Measurements from ENCODE around the gene PPP1R3G. TPM values are rescaled to one million over a fixed set of nuclear protein-coding genes. Genes with fewer than 3 reads are reported as not detected.

Gene PPP1R3G
- total and polyA plus RNA-seq, 2 of the 4 experiments (the other 2 are of a cell fraction) = 0.10 to 0.18 TPM

DNA sequence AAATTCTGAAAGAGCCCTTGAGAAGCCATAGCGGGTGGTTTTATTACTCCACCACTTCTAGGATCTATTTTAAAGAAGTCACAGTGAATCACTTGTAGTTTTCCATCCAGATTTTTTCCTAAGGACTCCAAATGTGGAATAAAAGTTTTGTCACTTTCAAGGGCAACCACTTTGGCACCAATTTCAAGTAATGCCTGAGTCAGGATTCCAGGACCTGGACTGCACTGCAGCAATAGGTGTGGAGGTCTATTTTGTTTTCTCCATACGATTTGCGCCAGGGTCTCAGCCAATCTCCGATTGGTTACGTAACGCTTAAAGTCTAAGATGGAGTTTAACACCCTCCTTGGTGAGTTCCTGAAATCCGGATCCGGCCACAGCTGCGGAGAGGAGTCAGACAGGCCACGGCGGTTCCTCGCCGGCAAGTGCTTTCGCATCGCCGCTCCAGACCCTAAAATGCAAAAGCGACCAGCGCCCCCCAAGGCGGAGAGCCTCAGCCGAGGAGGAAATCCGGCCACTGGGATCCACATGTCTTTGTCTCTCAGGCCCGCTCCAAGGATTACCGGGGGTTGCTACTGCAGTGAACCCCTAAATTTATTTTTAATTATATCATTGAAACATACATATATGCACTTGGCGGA, 18.6 kb upstream of the PPP1R3G start:
- H3K9me1 ChIP-seq (ENCODE audit: insufficient read depth, low read length) = no peaks in the 10 kb centered on the region
- intact Hi-C loops (cut with micrococcal nuclease) = no loop called here

More for the DNA sequence above, 18.6 kb upstream of the PPP1R3G start:
- no peaks in the 10 kb centered on the region for H3K79me1 ChIP-seq (ENCODE audit: low read depth in 1 of 2, low read length in 2 of 2)
- no peak overlapping the region for H3K18ac ChIP-seq (ENCODE audit: low read depth, low read length)
- ChIA-PET CTCF (no interaction called here), POLR2A (ENCODE audit: unreplicated experiment) (no interaction called here)
- TF ChIP-seq CHD1 (IDR thresholded peaks at IDR 0.05; ENCODE audit: low read depth, low read length) (no peak), MAZ (IDR thresholded peaks at IDR 0.05; ENCODE audit: borderline replicate concordance, low read depth, low read length) (no peak), RAD21 (IDR thresholded peaks at IDR 0.05; ENCODE audit: low read length) (no peak), CEBPB (IDR thresholded peaks at IDR 0.05; ENCODE audit: low read depth, low read length) (no peak), BHLHE40 (IDR thresholded peaks at IDR 0.05; ENCODE audit: low read depth, low read length) (no peak), SMC3 (IDR thresholded peaks at IDR 0.05; ENCODE audit: low read depth, low read length) (no peak), POLR2A (IDR thresholded peaks at IDR 0.05; ENCODE audit: low read depth, low read length) (no peak), MAFK (IDR thresholded peaks at IDR 0.05; ENCODE audit: low read depth, low read length) (no peak), MXI1 (IDR thresholded peaks at IDR 0.05; ENCODE audit: borderline replicate concordance, low read depth, low read length) (no peak), NFE2L2 (IDR thresholded peaks at IDR 0.05; ENCODE audit: low read depth, low read length) (no peak), FOS (IDR thresholded peaks at IDR 0.05; ENCODE audit: low read depth, low read length) (no peak), RCOR1 (IDR thresholded peaks at IDR 0.05; ENCODE audit: insufficient replicate concordance, low read length) (no peak), RFX5 (IDR thresholded peaks at IDR 0.05; ENCODE audit: low read depth, low read length) (no peak)
- TF ChIP-seq, protein P1, sequence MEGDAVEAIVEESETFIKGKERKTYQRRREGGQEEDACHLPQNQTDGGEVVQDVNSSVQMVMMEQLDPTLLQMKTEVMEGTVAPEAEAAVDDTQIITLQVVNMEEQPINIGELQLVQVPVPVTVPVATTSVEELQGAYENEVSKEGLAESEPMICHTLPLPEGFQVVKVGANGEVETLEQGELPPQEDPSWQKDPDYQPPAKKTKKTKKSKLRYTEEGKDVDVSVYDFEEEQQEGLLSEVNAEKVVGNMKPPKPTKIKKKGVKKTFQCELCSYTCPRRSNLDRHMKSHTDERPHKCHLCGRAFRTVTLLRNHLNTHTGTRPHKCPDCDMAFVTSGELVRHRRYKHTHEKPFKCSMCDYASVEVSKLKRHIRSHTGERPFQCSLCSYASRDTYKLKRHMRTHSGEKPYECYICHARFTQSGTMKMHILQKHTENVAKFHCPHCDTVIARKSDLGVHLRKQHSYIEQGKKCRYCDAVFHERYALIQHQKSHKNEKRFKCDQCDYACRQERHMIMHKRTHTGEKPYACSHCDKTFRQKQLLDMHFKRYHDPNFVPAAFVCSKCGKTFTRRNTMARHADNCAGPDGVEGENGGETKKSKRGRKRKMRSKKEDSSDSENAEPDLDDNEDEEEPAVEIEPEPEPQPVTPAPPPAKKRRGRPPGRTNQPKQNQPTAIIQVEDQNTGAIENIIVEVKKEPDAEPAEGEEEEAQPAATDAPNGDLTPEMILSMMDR (conservative IDR thresholded peaks at IDR 0.05; ENCODE audit: low read depth, low read length) = no peak
- TF ChIP-seq, protein P2, sequence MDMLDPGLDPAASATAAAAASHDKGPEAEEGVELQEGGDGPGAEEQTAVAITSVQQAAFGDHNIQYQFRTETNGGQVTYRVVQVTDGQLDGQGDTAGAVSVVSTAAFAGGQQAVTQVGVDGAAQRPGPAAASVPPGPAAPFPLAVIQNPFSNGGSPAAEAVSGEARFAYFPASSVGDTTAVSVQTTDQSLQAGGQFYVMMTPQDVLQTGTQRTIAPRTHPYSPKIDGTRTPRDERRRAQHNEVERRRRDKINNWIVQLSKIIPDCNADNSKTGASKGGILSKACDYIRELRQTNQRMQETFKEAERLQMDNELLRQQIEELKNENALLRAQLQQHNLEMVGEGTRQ (IDR thresholded peaks at IDR 0.05; ENCODE audit: low read depth, low read length) = no peak
- TF ChIP-seq, protein P3, sequence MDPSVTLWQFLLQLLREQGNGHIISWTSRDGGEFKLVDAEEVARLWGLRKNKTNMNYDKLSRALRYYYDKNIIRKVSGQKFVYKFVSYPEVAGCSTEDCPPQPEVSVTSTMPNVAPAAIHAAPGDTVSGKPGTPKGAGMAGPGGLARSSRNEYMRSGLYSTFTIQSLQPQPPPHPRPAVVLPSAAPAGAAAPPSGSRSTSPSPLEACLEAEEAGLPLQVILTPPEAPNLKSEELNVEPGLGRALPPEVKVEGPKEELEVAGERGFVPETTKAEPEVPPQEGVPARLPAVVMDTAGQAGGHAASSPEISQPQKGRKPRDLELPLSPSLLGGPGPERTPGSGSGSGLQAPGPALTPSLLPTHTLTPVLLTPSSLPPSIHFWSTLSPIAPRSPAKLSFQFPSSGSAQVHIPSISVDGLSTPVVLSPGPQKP (IDR thresholded peaks at IDR 0.05; ENCODE audit: borderline replicate concordance, low read depth, low read length) = no peak
- no peaks in the 10 kb centered on the region for H3K4me1 ChIP-seq (ENCODE audit: control insufficient read depth, insufficient read depth, low read length)
- H2BK20ac ChIP-seq (ENCODE audit: low read depth, low read length) = no peak overlapping the region
- no peak overlapping the region for H3K27ac ChIP-seq (ENCODE audit: insufficient read depth, low read length)
- no peak overlapping the region for H2BK15ac ChIP-seq (ENCODE audit: low read depth, low read length)
- ATAC-seq (ENCODE audit: low read depth) (no peak), DNase-seq (no peak)
- in situ Hi-C loops (cut with MboI; ENCODE audit: low sequenced_read_pairs) (no loop called here), dilution Hi-C loops (cut with HindIII; ENCODE audit: low sequenced_read_pairs, unreplicated experiment) (no loop called here)
- H3K4ac ChIP-seq (ENCODE audit: low read depth, low read length) = no peak overlapping the region
- H3K36me3 ChIP-seq (ENCODE audit: control insufficient read depth, insufficient read depth, low read length) = no peaks in the 10 kb centered on the region
- no peak overlapping the region for H2AK9ac ChIP-seq (replicated peaks; ENCODE audit: low read depth, low read length, poor library complexity)
- no peak overlapping the region for H4K8ac ChIP-seq (ENCODE audit: low read depth in 2 of 2, low read length in 2 of 2)
- H3K4me2 ChIP-seq (ENCODE audit: low read depth, low read length) = no peak overlapping the region
- H2AK5ac ChIP-seq (ENCODE audit: low read depth, low read length) = no peak overlapping the region
- no peak overlapping the region for H4K91ac ChIP-seq (ENCODE audit: insufficient read depth, low read depth, low read length)
- no peak overlapping the region for H3K14ac ChIP-seq (replicated peaks; ENCODE audit: low read depth, low read length)
- WGBS, 2 experiments (ENCODE audit: extremely low coverage in 2 of 2, insufficient read length in 1 of 2) = 96% methylated on average over 17 of the region's 24 CpGs; no CpG with 5 or more reads in 1 of the 2 experiments
- H3K27me3 ChIP-seq (ENCODE audit: control insufficient read depth, insufficient read depth, low read length) = no peaks in the 10 kb centered on the region; the same call in none of the 2 replicates
- no peak overlapping the region for H2BK5ac ChIP-seq (ENCODE audit: low read depth, low read length, poor library complexity, severe bottlenecking)
- H2BK120ac ChIP-seq (ENCODE audit: low read depth, low read length) = no peak overlapping the region
- no peak overlapping the region for H3K4me3 ChIP-seq (ENCODE audit: insufficient read depth, low read depth, low read length)
- peaks cover 4% of the 10 kb centered on the region for H3K9me3 ChIP-seq (ENCODE audit: control insufficient read depth, insufficient read depth, low read length)
- no peak overlapping the region for H3K56ac ChIP-seq (ENCODE audit: extremely low read depth, insufficient read depth, low read length)
- no peak overlapping the region for H3K23ac ChIP-seq (ENCODE audit: low read depth, low read length)
- no peaks in the 10 kb centered on the region for H4K20me1 ChIP-seq (ENCODE audit: insufficient read depth, low read length)
- BruUV-seq (replicated peaks) = no TSS peak
- no peak overlapping the region for H4K5ac ChIP-seq (ENCODE audit: low read depth, low read length)
- no peak overlapping the region for H3K9ac ChIP-seq (ENCODE audit: low read depth, low read length)
- no peak overlapping the region for H2AFZ ChIP-seq (replicated peaks; ENCODE audit: low read length, poor library complexity)

Measured in IMR-90 (cell line).